NCI-H2081 treated with DMSO at 0.1 percent for 48 hours (cell line): ENCODE data around the gene WAS.
A peak's percentile ranks its signal among the peaks of the same experiment; 100 is the strongest.

Experiments
- DNase-seq: peaks from one replicate; lab custom pipeline; 2025; lab: John Stamatoyannopoulos, UW

WAS gene

GRCh38 chrX:48711929-48712505 is 28.4 kb downstream of the WAS start:
- DNase-seq: no peak

DNA sequence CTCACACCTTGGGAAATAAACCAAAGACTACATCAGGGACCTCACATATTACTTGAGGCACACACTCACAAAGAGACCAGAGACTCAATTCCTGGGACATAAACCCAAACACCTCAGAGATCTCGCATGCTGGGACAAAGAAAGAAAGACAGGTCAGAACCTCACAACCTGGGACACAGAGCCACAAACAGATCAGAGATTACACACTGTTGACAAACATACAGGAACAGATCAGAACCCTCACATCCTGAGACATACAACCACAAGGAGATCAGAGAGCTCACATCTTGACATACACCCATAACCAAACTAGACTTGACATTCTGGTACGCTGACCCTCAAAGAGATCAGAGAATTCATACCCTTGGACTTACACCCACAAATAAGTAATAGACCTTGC is 30.2 kb downstream of the WAS start:
- DNase-seq: no peak

GRCh38 chrX:48714573-48714972 is 31.0 kb downstream of the WAS start:
- DNase-seq: no peak

- DNase-seq: no peak
Observed at GRCh38 chrX:48715072-48715471, 31.5 kb downstream of the WAS start.

DNA sequence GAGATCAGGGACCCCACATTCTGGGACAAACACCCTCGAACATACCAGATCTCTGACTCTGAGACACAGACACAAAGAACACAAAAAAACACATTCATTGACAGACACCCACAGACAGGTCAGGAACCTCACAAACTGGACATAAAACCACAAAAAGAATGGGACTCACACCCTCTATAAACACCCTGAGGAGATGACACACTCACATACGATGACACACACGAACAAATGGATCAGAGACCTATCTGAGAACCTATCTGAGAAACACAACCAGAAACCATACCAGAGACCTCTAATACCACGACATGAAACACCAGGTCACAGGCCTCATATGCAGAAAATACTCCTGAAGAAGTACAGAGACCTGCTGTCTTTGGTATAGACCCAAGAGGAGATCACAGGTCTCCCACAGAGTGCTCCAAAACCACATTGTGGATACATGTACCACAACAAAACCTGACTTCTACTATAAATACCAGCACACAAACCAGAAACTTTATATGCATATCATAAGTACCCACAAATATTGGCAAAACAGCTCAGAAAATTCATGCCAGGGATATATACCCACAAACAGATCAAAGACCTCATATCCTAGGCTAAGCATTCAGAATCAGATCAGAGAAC is 32.4 kb downstream of the WAS start:
- no peak for DNase-seq

GRCh38 chrX:48719958-48720357 is 36.4 kb downstream of the WAS start:
- no peak for DNase-seq

DNA sequence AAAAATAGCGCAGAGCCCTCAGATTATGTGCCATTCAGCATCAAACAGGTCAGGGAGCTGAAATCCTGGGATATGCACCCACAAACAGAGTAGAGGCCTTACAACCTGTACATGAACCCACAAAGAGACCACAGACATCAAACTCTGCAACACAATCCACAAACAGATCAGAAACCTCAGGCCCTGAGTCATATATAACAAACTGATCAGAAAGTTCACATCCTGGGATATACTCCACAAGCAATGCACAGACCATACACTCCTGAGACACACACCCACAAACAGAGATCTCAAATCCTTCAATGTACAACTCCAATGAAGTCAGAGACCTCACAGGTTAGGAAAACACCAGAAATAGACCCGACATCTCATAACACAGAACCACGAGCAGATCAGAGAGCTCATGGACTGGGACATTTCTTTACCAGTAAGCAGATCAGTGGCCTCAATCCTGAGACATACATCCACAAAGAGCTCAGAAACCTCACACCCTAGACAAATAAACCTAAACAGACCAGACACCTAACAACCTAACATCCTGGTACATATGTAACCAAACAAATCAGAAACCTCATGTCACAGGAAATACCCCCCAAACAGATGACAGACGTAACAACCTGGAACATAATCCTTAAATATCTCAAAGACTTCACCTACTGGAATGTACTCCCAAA is 37.1 kb downstream of the WAS start:
- no peak for DNase-seq

- DNase-seq: no peak
Observed at GRCh38 chrX:48721916-48722315, 38.3 kb downstream of the WAS start.

DNA sequence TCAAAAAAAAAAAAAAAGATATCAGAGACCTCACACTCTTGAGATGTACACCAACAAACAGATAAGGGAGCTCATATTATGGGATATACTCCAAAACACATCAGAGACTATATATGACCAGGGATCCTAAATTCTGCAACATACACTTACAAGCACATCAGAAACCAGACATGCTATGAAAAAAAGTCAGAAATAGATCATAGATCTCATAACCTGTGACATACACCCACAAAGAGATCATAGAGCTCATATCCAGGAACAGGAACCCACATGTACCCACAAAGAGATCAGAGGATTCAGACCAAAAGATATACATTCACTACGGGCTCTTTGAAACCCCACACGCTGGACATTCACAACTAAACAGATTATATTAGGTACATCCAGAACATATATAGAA is 43.0 kb downstream of the WAS start:
- no peak for DNase-seq

DNA sequence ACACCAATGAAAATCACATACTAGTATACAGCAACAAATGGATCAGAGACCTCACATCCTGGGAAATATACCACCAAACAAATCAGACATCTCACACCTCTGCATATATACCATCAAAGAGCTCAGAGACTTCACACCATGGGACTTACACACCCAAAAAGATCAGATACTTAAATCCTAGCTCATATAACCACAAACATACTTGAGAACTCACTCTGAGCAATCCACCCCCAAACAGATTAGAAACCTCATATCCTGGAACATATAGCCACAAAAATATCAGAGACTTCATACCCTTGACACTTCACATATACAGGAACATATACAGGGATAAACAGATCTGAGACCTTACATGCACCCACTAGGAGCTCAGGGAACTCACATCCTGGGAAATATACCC is 45.1 kb downstream of the WAS start:
- no peak for DNase-seq

DNA sequence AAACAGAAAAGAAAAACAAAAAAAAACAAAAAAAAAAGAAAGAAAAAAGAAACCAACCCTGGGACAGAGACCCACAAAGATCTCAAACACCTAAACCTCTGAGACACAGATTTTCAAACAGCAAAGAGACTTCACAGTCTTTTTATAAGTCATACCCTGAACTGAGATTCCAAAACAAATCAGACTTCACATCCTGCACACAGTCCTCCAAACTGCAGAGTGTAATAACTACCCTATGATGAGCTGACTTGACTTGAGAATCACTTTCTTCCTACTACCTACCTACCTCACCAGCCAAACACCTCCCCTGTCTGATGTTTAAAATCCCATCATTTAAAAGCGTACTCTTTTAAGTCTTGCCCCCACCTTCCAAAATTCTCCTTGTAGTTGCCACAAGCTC is 52.7 kb downstream of the WAS start:
- DNase-seq: no peak

GRCh38 chrX:48736878-48737212 is 53.2 kb downstream of the WAS start:
- DNase-seq: no peak

- peak; percentile 81 for DNase-seq
Observed at GRCh38 chrX:48737213-48737938, 53.8 kb downstream of the WAS start.

- no peak for DNase-seq
Observed at GRCh38 chrX:48737940-48738339, 54.3 kb downstream of the WAS start.
